Transverse colon (tissue), 4 donors: Measurements from ENCODE around the gene ANO9.
A peak's percentile ranks its signal among the peaks of the same experiment; 100 is the strongest.

Experiments
- CTCF ChIP-seq, 5 experiments: fragments of 200-600 bp in 3 of 5; fragments of 450-650 bp in 2 of 5; sonication (generic) in 3 of 5; IDR thresholded peaks; 1 replicate in 2 of 5; 2 replicates in 3 of 5; pipeline ENCODE4 v1.5.1; 2016 to 2017; ENCODE audit warnings: antibody characterized with exemption in 5 of 5, inconsistent platforms in 3 of 5, mild to moderate bottlenecking in 2 of 5, moderate library complexity in 1 of 5
- POLR2A ChIP-seq: fragments of 450-650 bp; IDR thresholded peaks from one replicate; pipeline ENCODE4 v1.6.1; 2016; ENCODE audit warnings: antibody characterized with exemption, mild to moderate bottlenecking, moderate library complexity
- POLR2AphosphoS5 ChIP-seq, 3 donors: sonication (generic); formaldehyde crosslinking; IDR thresholded peaks; one replicate each; pipeline ENCODE4 v1.6.1; 2016; ENCODE audit warnings: antibody characterized with exemption in 3 of 3

- TF ChIP-seq CTCF (IDR thresholded peaks at IDR 0.05): no peak
- peak; percentile 55 for TF ChIP-seq POLR2A
- TF ChIP-seq POLR2AphosphoS5 (IDR thresholded peaks at IDR 0.05): peak in 2 of 3 donors; percentile 59 to 62
These were observed 4.2 kb upstream of the ANO9 start for GRCh38 chr11:445765-446588.
